ENCODE measurements around the gene LTBR.

The LTBR gene

GRCh38 chr12:6369916-6370575, 13.9 kb upstream of the LTBR start:
- Histone ChIP-seq H4K5ac (ENCODE audit: low read length) (peak overlapping the region; percentile 21), H3K9ac (ENCODE audit: low read length) (peak overlapping the region; percentile 42), H2AK5ac (ENCODE audit: low read length) (peak overlapping the region; percentile 94), H3K27ac (ENCODE audit: low read depth, low read length) (peak overlapping the region; percentile 67), H3K27me3 (ENCODE audit: insufficient read depth, low read length, poor library complexity) (no peaks in the 10 kb centered on the region), H3K79me2 (ENCODE audit: control insufficient read depth, insufficient read depth, low read length) (peaks cover 35% of the 10 kb centered on the region), H3K23ac (ENCODE audit: low read length) (peak overlapping the region; percentile 90), H3K36me3 (ENCODE audit: control insufficient read depth, insufficient read depth, low read length) (no peaks in the 10 kb centered on the region), H3K4me1 (ENCODE audit: control insufficient read depth, low read depth, low read length) (peaks cover 18% of the 10 kb centered on the region), H2BK15ac (replicated peaks; ENCODE audit: low read depth) (no peak overlapping the region), H3K18ac (ENCODE audit: low read length) (peak overlapping the region; percentile 13), H2BK5ac (ENCODE audit: low read length) (peak overlapping the region; percentile 13), H3K79me1 (ENCODE audit: low read length) (peaks cover 7% of the 10 kb centered on the region), H3K4me3 (ENCODE audit: low read length) (no peak overlapping the region), H3K4ac (ENCODE audit: low read depth, low read length) (peak overlapping the region; percentile 17), H4K8ac (ENCODE audit: low read depth, low read length) (no peak overlapping the region), H3K56ac (ENCODE audit: low read length) (peak overlapping the region; percentile 79), H3K4me2 (ENCODE audit: low read length) (no peak overlapping the region), H2BK120ac (ENCODE audit: low read depth, low read length) (peak overlapping the region; percentile 47)
- no peak for DNase-seq
- WGBS (ENCODE audit: extremely low coverage, insufficient coverage, low lambda C conversion rate) = no CpG with 5 or more reads among the region's 9 CpGs

GRCh38 chr12:6370576-6370935, 13.4 kb upstream of the LTBR start:
- H3K4me1 ChIP-seq (ENCODE audit: control insufficient read depth, low read depth, low read length) = peaks cover 18% of the 10 kb centered on the region
- H2AK5ac ChIP-seq (ENCODE audit: low read length) = peak overlapping the region; percentile 94
- H3K56ac ChIP-seq (ENCODE audit: low read length) = peak overlapping the region; percentile 79
- no peak for DNase-seq
- no peak overlapping the region for H3K4me2 ChIP-seq (ENCODE audit: low read length)
- no peak overlapping the region for H2BK15ac ChIP-seq (replicated peaks; ENCODE audit: low read depth)
- peak overlapping the region; percentile 47 for H2BK120ac ChIP-seq (ENCODE audit: low read depth, low read length)
- peaks cover 35% of the 10 kb centered on the region for H3K79me2 ChIP-seq (ENCODE audit: control insufficient read depth, insufficient read depth, low read length)
- H3K4ac ChIP-seq (ENCODE audit: low read depth, low read length) = peak overlapping the region; percentile 56
- H3K9ac ChIP-seq (ENCODE audit: low read length) = peak overlapping the region; percentile 42
- no peaks in the 10 kb centered on the region for H3K36me3 ChIP-seq (ENCODE audit: control insufficient read depth, insufficient read depth, low read length)
- no CpG with 5 or more reads among the region's 4 CpGs for WGBS (ENCODE audit: extremely low coverage, insufficient coverage, low lambda C conversion rate)
- no peaks in the 10 kb centered on the region for H3K27me3 ChIP-seq (ENCODE audit: insufficient read depth, low read length, poor library complexity)
- peak overlapping the region; percentile 67 for H3K27ac ChIP-seq (ENCODE audit: low read depth, low read length)
- no peak overlapping the region for H4K8ac ChIP-seq (ENCODE audit: low read depth, low read length)
- H3K23ac ChIP-seq (ENCODE audit: low read length) = no peak overlapping the region
- no peak overlapping the region for H3K4me3 ChIP-seq (ENCODE audit: low read length)
- peaks cover 7% of the 10 kb centered on the region for H3K79me1 ChIP-seq (ENCODE audit: low read length)
- H4K5ac ChIP-seq (ENCODE audit: low read length) = peak overlapping the region; percentile 21
- H3K18ac ChIP-seq (ENCODE audit: low read length) = peak overlapping the region; percentile 13
- H2BK5ac ChIP-seq (ENCODE audit: low read length) = no peak overlapping the region

- no peak overlapping the region for H2AK5ac ChIP-seq (ENCODE audit: low read length)
- DNase-seq = peak; percentile 99
- H4K8ac ChIP-seq (ENCODE audit: low read depth, low read length) = no peak overlapping the region
- no CpG with 5 or more reads among the region's 15 CpGs for WGBS (ENCODE audit: extremely low coverage, insufficient coverage, low lambda C conversion rate)
- H3K4me2 ChIP-seq (ENCODE audit: low read length) = peak overlapping the region; percentile 16
- peak overlapping the region; percentile 42 for H3K9ac ChIP-seq (ENCODE audit: low read length)
- H3K23ac ChIP-seq (ENCODE audit: low read length) = no peak overlapping the region
- no peaks in the 10 kb centered on the region for H3K36me3 ChIP-seq (ENCODE audit: control insufficient read depth, insufficient read depth, low read length)
- H3K79me2 ChIP-seq (ENCODE audit: control insufficient read depth, insufficient read depth, low read length) = peaks cover 35% of the 10 kb centered on the region
- no peak overlapping the region for H4K5ac ChIP-seq (ENCODE audit: low read length)
- H2BK120ac ChIP-seq (ENCODE audit: low read depth, low read length) = peak overlapping the region; percentile 47
- no peaks in the 10 kb centered on the region for H3K27me3 ChIP-seq (ENCODE audit: insufficient read depth, low read length, poor library complexity)
- no peak overlapping the region for H2BK15ac ChIP-seq (replicated peaks; ENCODE audit: low read depth)
- peak overlapping the region; percentile 21 for H2BK5ac ChIP-seq (ENCODE audit: low read length)
- H3K4me1 ChIP-seq (ENCODE audit: control insufficient read depth, low read depth, low read length) = peaks cover 24% of the 10 kb centered on the region
- H3K79me1 ChIP-seq (ENCODE audit: low read length) = peaks cover 7% of the 10 kb centered on the region
- H3K56ac ChIP-seq (ENCODE audit: low read length) = peak overlapping the region; percentile 79
- H3K18ac ChIP-seq (ENCODE audit: low read length) = peak overlapping the region; percentile 13
- no peak overlapping the region for H3K4me3 ChIP-seq (ENCODE audit: low read length)
- peak overlapping the region; percentile 56 for H3K4ac ChIP-seq (ENCODE audit: low read depth, low read length)
- H3K27ac ChIP-seq (ENCODE audit: low read depth, low read length) = peak overlapping the region; percentile 67
Observed at GRCh38 chr12:6370994-6371754, 12.8 kb upstream of the LTBR start.

- Histone ChIP-seq H2BK120ac (ENCODE audit: low read depth, low read length) (no peak overlapping the region), H2BK15ac (replicated peaks; ENCODE audit: low read depth) (no peak overlapping the region), H2BK5ac (ENCODE audit: low read length) (peak overlapping the region; percentile 93), H3K27me3 (ENCODE audit: insufficient read depth, low read length, poor library complexity) (no peaks in the 10 kb centered on the region), H3K4me1 (ENCODE audit: control insufficient read depth, low read depth, low read length) (peaks cover 35% of the 10 kb centered on the region), H4K8ac (ENCODE audit: low read depth, low read length) (no peak overlapping the region), H3K56ac (ENCODE audit: low read length) (peak overlapping the region; percentile 81), H4K5ac (ENCODE audit: low read length) (peak overlapping the region; percentile 57), H3K23ac (ENCODE audit: low read length) (no peak overlapping the region), H3K27ac (ENCODE audit: low read depth, low read length) (peak overlapping the region; percentile 81), H3K18ac (ENCODE audit: low read length) (peak overlapping the region; percentile 0), H3K9ac (ENCODE audit: low read length) (peak overlapping the region; percentile 45), H2AK5ac (ENCODE audit: low read length) (peak overlapping the region; percentile 81), H3K4ac (ENCODE audit: low read depth, low read length) (peak overlapping the region; percentile 21), H3K79me2 (ENCODE audit: control insufficient read depth, insufficient read depth, low read length) (peaks cover 33% of the 10 kb centered on the region), H3K4me2 (ENCODE audit: low read length) (no peak overlapping the region), H3K79me1 (ENCODE audit: low read length) (peaks cover 7% of the 10 kb centered on the region), H3K36me3 (ENCODE audit: control insufficient read depth, insufficient read depth, low read length) (no peaks in the 10 kb centered on the region), H3K4me3 (ENCODE audit: low read length) (no peak overlapping the region)
- DNase-seq = peak; percentile 50
- WGBS (ENCODE audit: extremely low coverage, insufficient coverage, low lambda C conversion rate) = no CpG with 5 or more reads among the region's 8 CpGs
Observed at GRCh38 chr12:6372403-6373003, 11.5 kb upstream of the LTBR start.

GRCh38 chr12:6373022-6373787, 10.8 kb upstream of the LTBR start:
- H2AK5ac ChIP-seq (ENCODE audit: low read length) = peak overlapping the region; percentile 70
- H3K4me2 ChIP-seq (ENCODE audit: low read length) = peak overlapping the region; percentile 17
- no peak for DNase-seq
- WGBS (ENCODE audit: extremely low coverage, insufficient coverage, low lambda C conversion rate) = no CpG with 5 or more reads among the region's 14 CpGs
- no peaks in the 10 kb centered on the region for H3K36me3 ChIP-seq (ENCODE audit: control insufficient read depth, insufficient read depth, low read length)
- H2BK15ac ChIP-seq (replicated peaks; ENCODE audit: low read depth) = no peak overlapping the region
- H3K27me3 ChIP-seq (ENCODE audit: insufficient read depth, low read length, poor library complexity) = no peaks in the 10 kb centered on the region
- H4K8ac ChIP-seq (ENCODE audit: low read depth, low read length) = no peak overlapping the region
- no peak overlapping the region for H3K23ac ChIP-seq (ENCODE audit: low read length)
- H3K4me1 ChIP-seq (ENCODE audit: control insufficient read depth, low read depth, low read length) = peaks cover 38% of the 10 kb centered on the region
- peaks cover 30% of the 10 kb centered on the region for H3K79me2 ChIP-seq (ENCODE audit: control insufficient read depth, insufficient read depth, low read length)
- H3K56ac ChIP-seq (ENCODE audit: low read length) = peak overlapping the region; percentile 86
- H3K4me3 ChIP-seq (ENCODE audit: low read length) = no peak overlapping the region
- no peak overlapping the region for H3K18ac ChIP-seq (ENCODE audit: low read length)
- no peak overlapping the region for H3K27ac ChIP-seq (ENCODE audit: low read depth, low read length)
- H4K5ac ChIP-seq (ENCODE audit: low read length) = no peak overlapping the region
- no peak overlapping the region for H2BK5ac ChIP-seq (ENCODE audit: low read length)
- no peak overlapping the region for H2BK120ac ChIP-seq (ENCODE audit: low read depth, low read length)
- peaks cover 7% of the 10 kb centered on the region for H3K79me1 ChIP-seq (ENCODE audit: low read length)
- H3K9ac ChIP-seq (ENCODE audit: low read length) = peak overlapping the region; percentile 63
- H3K4ac ChIP-seq (ENCODE audit: low read depth, low read length) = no peak overlapping the region

Data from mesendoderm (in vitro differentiated cells).